Activated CD8-positive, alpha-beta T cell treated with anti-CD3 and anti-CD28 coated beads, Interleukin-2, amount 10 ng/mL, durations not matched to agents 7 days and 5 days (primary cell): Measurements from ENCODE around the gene SPSB1. TPM values are rescaled to one million over a fixed set of nuclear protein-coding genes. Genes with fewer than 3 reads are reported as not detected.

ENCODE experiments used
- ATAC-seq: fragments of 150-1000 bp; cut with Tn5 transposase; one replicate; pipeline ENCODE4 v1.10.0; 2021; ENCODE audit warnings: moderate library complexity
- CTCF ChIA-PET: fragments of 350-600 bp; sonication (Branson Sonifier 250); formaldehyde crosslinking; loops from one replicate; lab custom pipeline; 2021; ENCODE audit warnings: antibody characterized with exemption; lab: Charles Lee
- POLR2A ChIA-PET: fragments of 350-600 bp; sonication (Branson Sonifier 250); formaldehyde crosslinking; loops from one replicate; lab custom pipeline; 2021; ENCODE audit warnings: antibody characterized with exemption; lab: Charles Lee
- DNase-seq: peaks from one replicate; pipeline ENCODE4 v3.0.0-alpha.2; 2020
- H3K27ac Mint-ChIP-seq: one replicate; pipeline ENCODE4 v1.8.0; 2021; ENCODE audit warnings: mild to moderate bottlenecking, mixed read lengths
- H3K27me3 Mint-ChIP-seq: one replicate; pipeline ENCODE4 v1.8.0; 2021; ENCODE audit warnings: low read depth, mixed read lengths
- H3K36me3 Mint-ChIP-seq: one replicate; pipeline ENCODE4 v1.8.0; 2021; ENCODE audit warnings: low read depth, mixed read lengths
- H3K4me1 Mint-ChIP-seq: one replicate; pipeline ENCODE4 v1.8.0; 2021; ENCODE audit warnings: low read depth, mixed read lengths
- H3K4me3 Mint-ChIP-seq: one replicate; pipeline ENCODE4 v1.8.0; 2021; ENCODE audit warnings: mild to moderate bottlenecking, mixed read lengths
- H3K9me3 Mint-ChIP-seq: one replicate; pipeline ENCODE4 v1.8.0; 2022; ENCODE audit warnings: mixed read lengths; ENCODE audit not compliant: insufficient read depth
- total RNA-seq, 2 experiments: library from RNA; stranded (reverse); gene quantifications; one replicate each; pipeline ENCODE4 v1.2.3, GENCODE V29; 2021

SPSB1 gene
- total RNA-seq, 2 experiments from 2014 or later = 1.1 TPM

- POLR2A ChIA-PET = no interaction called here
- CTCF ChIA-PET = no interaction called here
- Mint-ChIP-seq H3K9me3 (no peaks in the 10 kb centered on the region), H3K4me1 (no peaks in the 10 kb centered on the region), H3K4me3 (no peak overlapping the region), H3K36me3 (no peaks in the 10 kb centered on the region), H3K27ac (no peak overlapping the region), H3K27me3 (no peaks in the 10 kb centered on the region)
- ATAC-seq (no peak), DNase-seq (no peak)
Observed at GRCh38 chr1:9324246-9325096, 31.8 kb downstream of the SPSB1 start.

- ATAC-seq (no peak), DNase-seq (no peak)
- POLR2A ChIA-PET = no interaction called here
- Mint-ChIP-seq H3K9me3 (no peaks in the 10 kb centered on the region), H3K4me3 (no peak overlapping the region), H3K27me3 (no peaks in the 10 kb centered on the region), H3K4me1 (no peaks in the 10 kb centered on the region), H3K27ac (no peak overlapping the region), H3K36me3 (no peaks in the 10 kb centered on the region)
- CTCF ChIA-PET = no interaction called here
Observed at GRCh38 chr1:9326596-9326995, 33.9 kb downstream of the SPSB1 start.

GRCh38 chr1:9328201-9328600, 35.5 kb downstream of the SPSB1 start:
- no peak for ATAC-seq
- CTCF ChIA-PET = interaction anchor here (0.8 kb wide), 1 partner anchor 39 kb away, joined by 3 read pairs; no protein-coding TSS in a partner anchor
- no peak for DNase-seq
- Mint-ChIP-seq H3K27me3 (no peaks in the 10 kb centered on the region), H3K36me3 (no peaks in the 10 kb centered on the region), H3K27ac (no peak overlapping the region), H3K4me3 (no peak overlapping the region), H3K9me3 (no peaks in the 10 kb centered on the region), H3K4me1 (peaks cover 9% of the 10 kb centered on the region)
- POLR2A ChIA-PET = no interaction called here

GRCh38 chr1:9328715-9329114, 36.0 kb downstream of the SPSB1 start:
- POLR2A ChIA-PET = no interaction called here

GRCh38 chr1:9331016-9331415, 38.3 kb downstream of the SPSB1 start:
- H3K9me3 Mint-ChIP-seq = no peaks in the 10 kb centered on the region
- ATAC-seq = no peak
- H3K4me1 Mint-ChIP-seq = peaks cover 9% of the 10 kb centered on the region
- H3K36me3 Mint-ChIP-seq = no peaks in the 10 kb centered on the region
- ChIA-PET POLR2A (no interaction called here), CTCF (no interaction called here)
- no peak for DNase-seq
- no peak overlapping the region for H3K4me3 Mint-ChIP-seq
- H3K27me3 Mint-ChIP-seq = no peaks in the 10 kb centered on the region
- no peak overlapping the region for H3K27ac Mint-ChIP-seq

More at GRCh38 chr1:9328715-9329114, 36.0 kb downstream of the SPSB1 start:
- H3K27me3 Mint-ChIP-seq = no peaks in the 10 kb centered on the region
- DNase-seq = no peak
- H3K27ac Mint-ChIP-seq = no peak overlapping the region
- ATAC-seq = no peak
- CTCF ChIA-PET = interaction anchor here (0.8 kb wide), 1 partner anchor 40 kb away, joined by 3 read pairs; no protein-coding TSS in a partner anchor
- H3K4me1 Mint-ChIP-seq = peaks cover 9% of the 10 kb centered on the region
- no peak overlapping the region for H3K4me3 Mint-ChIP-seq
- H3K36me3 Mint-ChIP-seq = no peaks in the 10 kb centered on the region
- no peaks in the 10 kb centered on the region for H3K9me3 Mint-ChIP-seq

GRCh38 chr1:9331558-9332346, 39.1 kb downstream of the SPSB1 start:
- peaks cover 9% of the 10 kb centered on the region for H3K4me1 Mint-ChIP-seq
- CTCF ChIA-PET = no interaction called here
- ATAC-seq = no peak

GRCh38 chr1:9332513-9333143, 39.9 kb downstream of the SPSB1 start:
- Mint-ChIP-seq H3K27ac (no peak overlapping the region), H3K36me3 (no peaks in the 10 kb centered on the region), H3K27me3 (no peaks in the 10 kb centered on the region), H3K4me3 (no peak overlapping the region), H3K9me3 (no peaks in the 10 kb centered on the region), H3K4me1 (peaks cover 9% of the 10 kb centered on the region)
- ChIA-PET CTCF (interaction anchor here (1.9 kb wide), 1 partner anchor 158 kb away, joined by 4 read pairs; no protein-coding TSS in a partner anchor), POLR2A (no interaction called here)
- ATAC-seq (no peak), DNase-seq (no peak)

More at GRCh38 chr1:9331558-9332346, 39.1 kb downstream of the SPSB1 start:
- H3K4me3 Mint-ChIP-seq = no peak overlapping the region
- H3K27ac Mint-ChIP-seq = no peak overlapping the region
- no peaks in the 10 kb centered on the region for H3K9me3 Mint-ChIP-seq
- H3K27me3 Mint-ChIP-seq = no peaks in the 10 kb centered on the region
- POLR2A ChIA-PET = no interaction called here
- H3K36me3 Mint-ChIP-seq = no peaks in the 10 kb centered on the region
- no peak for DNase-seq

GRCh38 chr1:9338397-9339246, 45.9 kb downstream of the SPSB1 start:
- Mint-ChIP-seq H3K9me3 (no peaks in the 10 kb centered on the region), H3K27me3 (no peaks in the 10 kb centered on the region), H3K4me1 (no peaks in the 10 kb centered on the region), H3K4me3 (no peak overlapping the region), H3K36me3 (no peaks in the 10 kb centered on the region), H3K27ac (no peak overlapping the region)
- no peak for DNase-seq
- ChIA-PET POLR2A (no interaction called here), CTCF (no interaction called here)
- ATAC-seq = no peak

GRCh38 chr1:9340172-9340854, 47.6 kb downstream of the SPSB1 start:
- Mint-ChIP-seq H3K27ac (no peak overlapping the region), H3K27me3 (no peaks in the 10 kb centered on the region), H3K36me3 (no peaks in the 10 kb centered on the region), H3K4me3 (no peak overlapping the region), H3K9me3 (no peaks in the 10 kb centered on the region), H3K4me1 (no peaks in the 10 kb centered on the region)
- DNase-seq = no peak
- no peak for ATAC-seq
- ChIA-PET POLR2A (no interaction called here), CTCF (no interaction called here)

- CTCF ChIA-PET = no interaction called here
- ATAC-seq = no peak
- H3K36me3 Mint-ChIP-seq = no peaks in the 10 kb centered on the region
Observed at GRCh38 chr1:9340864-9341263, 48.2 kb downstream of the SPSB1 start.

More at GRCh38 chr1:9340864-9341263, 48.2 kb downstream of the SPSB1 start:
- POLR2A ChIA-PET = no interaction called here
- H3K4me3 Mint-ChIP-seq = no peak overlapping the region
- no peak overlapping the region for H3K27ac Mint-ChIP-seq
- DNase-seq = no peak
- no peaks in the 10 kb centered on the region for H3K27me3 Mint-ChIP-seq
- no peaks in the 10 kb centered on the region for H3K4me1 Mint-ChIP-seq
- no peaks in the 10 kb centered on the region for H3K9me3 Mint-ChIP-seq
